GM23248 (cell line): ENCODE results near the gene SIPA1L3. TPM values are rescaled to one million over a fixed set of nuclear protein-coding genes. Genes with fewer than 3 reads are reported as not detected.
A peak's percentile ranks its signal among the peaks of the same experiment; 100 is the strongest.

Source experiments
- DNase-seq: peaks from one replicate; pipeline ENCODE4 v3.0.0-alpha.2; 2015
- H2AFZ ChIP-seq: fragments of 200-600 bp; sonication (generic); 2 replicates; pipeline ENCODE4 v1.6.1; 2016; ENCODE audit warnings: antibody characterized with exemption
- H3F3A ChIP-seq: fragments of 200-600 bp; sonication (generic); 2 replicates; pipeline ENCODE4 v1.6.1; 2016; ENCODE audit warnings: mild to moderate bottlenecking, antibody characterized with exemption, mixed run types; ENCODE audit not compliant: insufficient read depth
- H3K27ac ChIP-seq: fragments of 200-600 bp; sonication (generic); 2 replicates; pipeline ENCODE4 v1.5.1; 2016; ENCODE audit warnings: mild to moderate bottlenecking
- H3K27me3 ChIP-seq: fragments of 200-600 bp; sonication (generic); replicated peaks from 2 replicates; pipeline ENCODE4 v1.6.1; 2016; ENCODE audit warnings: mild to moderate bottlenecking; ENCODE audit not compliant: insufficient read depth
- H3K36me3 ChIP-seq: fragments of 200-600 bp; sonication (generic); 2 replicates; pipeline ENCODE4 v1.6.1; 2016; ENCODE audit warnings: low read depth, mild to moderate bottlenecking
- H3K4me1 ChIP-seq: fragments of 200-600 bp; sonication (generic); 2 replicates; pipeline ENCODE4 v1.6.1; 2016; ENCODE audit warnings: mild to moderate bottlenecking; ENCODE audit not compliant: insufficient read depth
- H3K4me2 ChIP-seq: fragments of 200-600 bp; sonication (generic); one replicate; pipeline ENCODE4 v1.6.1; 2016; ENCODE audit warnings: mild to moderate bottlenecking; ENCODE audit not compliant: unreplicated experiment
- H3K4me3 ChIP-seq: fragments of 200-600 bp; sonication (generic); 2 replicates; pipeline ENCODE4 v1.5.1; 2016; ENCODE audit warnings: mild to moderate bottlenecking
- H3K79me2 ChIP-seq: fragments of 200-600 bp; sonication (generic); 2 replicates; pipeline ENCODE4 v1.6.1; 2016; ENCODE audit warnings: mild to moderate bottlenecking; ENCODE audit not compliant: insufficient read depth
- H3K9ac ChIP-seq: fragments of 200-600 bp; sonication (generic); 2 replicates; pipeline ENCODE4 v1.6.1; 2016; ENCODE audit warnings: mild to moderate bottlenecking
- H3K9me2 ChIP-seq: fragments of 200-600 bp; sonication (generic); 2 replicates; pipeline ENCODE4 v1.6.1; 2016; ENCODE audit warnings: mixed run types, mild to moderate bottlenecking, moderate library complexity; ENCODE audit not compliant: insufficient read depth
- H3K9me3 ChIP-seq: fragments of 200-600 bp; sonication (generic); one replicate; pipeline ENCODE4 v1.6.1; 2017; ENCODE audit warnings: low read depth
- H4K20me1 ChIP-seq: fragments of 200-600 bp; sonication (generic); 2 replicates; pipeline ENCODE4 v1.6.0; 2016; ENCODE audit not compliant: insufficient read depth
- EZH2 ChIP-seq: fragments of 200-600 bp; sonication (generic); IDR thresholded peaks from 2 replicates; pipeline ENCODE4 v1.6.1; 2018; ENCODE audit warnings: antibody characterized with exemption, mild to moderate bottlenecking; ENCODE audit not compliant: insufficient read depth, poor library complexity, severe bottlenecking
- EZH2phosphoT487 ChIP-seq: fragments of 200-600 bp; sonication (generic); IDR thresholded peaks from 2 replicates; pipeline ENCODE4 v1.6.1; 2018; ENCODE audit warnings: antibody characterized with exemption, moderate library complexity, mild to moderate bottlenecking, low read depth; ENCODE audit not compliant: insufficient read depth
- WGBS, 2 experiments: methylation state at CpG; one replicate each; pipeline ENCODE4 v1.1.6; 2015 to 2017; ENCODE audit warnings: low lambda C conversion rate in 2 of 2, low coverage in 1 of 2; ENCODE audit errors: missing lambda C conversion rate in 2 of 2; 5-methylcytosine and 5-hydroxymethylcytosine counted together
- in situ Hi-C: fragments of 300-500 bp; cut with MboI; formaldehyde crosslinking; loops from 2 replicates; pipeline ENCODE4 v1.15.0; 2020
- polyA plus RNA-seq: library from polyadenylated mRNA; unstranded; fragments of >200 nt; fragmentation: Nextera tagmentation; extraction: Ambion mirVana; gene quantifications from 2 replicates; pipeline ENCODE4 v1.2.1, GENCODE V29; 2016
- total RNA-seq: library from RNA; depleted of rRNA; stranded (reverse); fragments of >200 nt; shearing (Covaris generic); gene quantifications from 2 replicates; pipeline ENCODE4 v1.2.3, GENCODE V29; 2014

Gene SIPA1L3
- total and polyA plus RNA-seq, 2 experiments from 2014 or later, result 3.7 to 12.1 TPM

GRCh38 chr19:38209152-38209551 lies 302.1 kb downstream of the SIPA1L3 start:
- H4K20me1 ChIP-seq, result no peaks in the 10 kb centered on the region
- H3K4me2 ChIP-seq, result peak overlapping the region; percentile 65
- no peak for TF ChIP-seq EZH2
- no peak for TF ChIP-seq EZH2phosphoT487
- no peak for DNase-seq
- H3F3A ChIP-seq, result peaks cover 17% of the 10 kb centered on the region; the same call in 1 of the 2 replicates
- H3K27me3 ChIP-seq, result no peaks in the 10 kb centered on the region
- H3K9me3 ChIP-seq, result no peaks in the 10 kb centered on the region
- peak overlapping the region; percentile 56 for H3K4me3 ChIP-seq
- H3K36me3 ChIP-seq, result no peaks in the 10 kb centered on the region
- no peak overlapping the region for H3K27ac ChIP-seq
- peaks cover 21% of the 10 kb centered on the region for H3K4me1 ChIP-seq
- H3K9me2 ChIP-seq, result no peaks in the 10 kb centered on the region
- H3K9ac ChIP-seq, result peak overlapping the region; percentile 54
- H2AFZ ChIP-seq, result peak overlapping the region; percentile 62
- no peaks in the 10 kb centered on the region for H3K79me2 ChIP-seq
- whole genome bisulfite sequencing, 2 experiments, result 13 to 14% methylated on average over 4 to 5 of the region's 5 CpGs
- in situ Hi-C loops, result no loop called here

- Histone ChIP-seq H3K4me3 (peak overlapping the region; percentile 56), H3K27ac (no peak overlapping the region), H3K36me3 (no peaks in the 10 kb centered on the region), H3K4me2 (peak overlapping the region; percentile 65), H3F3A (peaks cover 17% of the 10 kb centered on the region; the same call in 1 of the 2 replicates), H3K79me2 (no peaks in the 10 kb centered on the region), H3K4me1 (peaks cover 21% of the 10 kb centered on the region), H4K20me1 (no peaks in the 10 kb centered on the region), H3K9me3 (no peaks in the 10 kb centered on the region), H3K27me3 (no peaks in the 10 kb centered on the region), H3K9ac (peak overlapping the region; percentile 54), H2AFZ (peak overlapping the region; percentile 62), H3K9me2 (no peaks in the 10 kb centered on the region)
- TF ChIP-seq EZH2phosphoT487 (no peak), EZH2 (no peak)
- DNase-seq, result peak; percentile 73
- WGBS, 2 experiments, result 5 to 8% methylated on average over 23 to 29 of the region's 30 CpGs
- in situ Hi-C loops, result no loop called here
These were observed 302.9 kb downstream of the SIPA1L3 start for GRCh38 chr19:38209671-38210457.

GRCh38 chr19:38210458-38210987 lies 303.5 kb downstream of the SIPA1L3 start:
- peak overlapping the region; percentile 62; the same call in 1 of the 2 replicates for H2AFZ ChIP-seq
- no peaks in the 10 kb centered on the region for H3K9me2 ChIP-seq
- no peaks in the 10 kb centered on the region for H3K79me2 ChIP-seq
- no peak overlapping the region for H3K4me3 ChIP-seq
- peak overlapping the region; percentile 54; the same call in 1 of the 2 replicates for H3K9ac ChIP-seq
- in situ Hi-C loops, result no loop called here
- H3F3A ChIP-seq, result peaks cover 17% of the 10 kb centered on the region; the same call in 1 of the 2 replicates
- H3K4me2 ChIP-seq, result peak overlapping the region; percentile 65
- H3K4me1 ChIP-seq, result peaks cover 21% of the 10 kb centered on the region
- no peak overlapping the region for H3K27ac ChIP-seq
- WGBS, 2 experiments, result 4 to 6% methylated on average over 15 to 24 of the region's 24 CpGs
- peak; percentile 48 for DNase-seq
- no peaks in the 10 kb centered on the region for H3K36me3 ChIP-seq
- H3K27me3 ChIP-seq, result no peaks in the 10 kb centered on the region
- TF ChIP-seq EZH2phosphoT487, result no peak
- no peak for TF ChIP-seq EZH2
- H4K20me1 ChIP-seq, result no peaks in the 10 kb centered on the region
- H3K9me3 ChIP-seq, result no peaks in the 10 kb centered on the region

GRCh38 chr19:38211151-38211591 lies 304.2 kb downstream of the SIPA1L3 start:
- no peaks in the 10 kb centered on the region for H3K79me2 ChIP-seq
- DNase-seq, result peak; percentile 33
- no peak overlapping the region for H3K4me3 ChIP-seq
- H3K27ac ChIP-seq, result no peak overlapping the region
- H3K9me2 ChIP-seq, result no peaks in the 10 kb centered on the region
- no peaks in the 10 kb centered on the region for H3K9me3 ChIP-seq
- in situ Hi-C loops, result no loop called here
- no peaks in the 10 kb centered on the region for H3K36me3 ChIP-seq
- no peaks in the 10 kb centered on the region for H3K27me3 ChIP-seq
- peak overlapping the region; percentile 8; the same call in 1 of the 2 replicates for H3K9ac ChIP-seq
- H4K20me1 ChIP-seq, result no peaks in the 10 kb centered on the region
- no peak overlapping the region for H2AFZ ChIP-seq
- TF ChIP-seq EZH2phosphoT487, result no peak
- TF ChIP-seq EZH2, result no peak
- 0 to 8% methylated on average over 6 to 27 of the region's 27 CpGs for WGBS, 2 experiments
- peaks cover 17% of the 10 kb centered on the region; the same call in 1 of the 2 replicates for H3F3A ChIP-seq
- H3K4me2 ChIP-seq, result peak overlapping the region; percentile 65
- H3K4me1 ChIP-seq, result peaks cover 21% of the 10 kb centered on the region
